Measurements from ENCODE around the gene CGNL1. TPM values are rescaled to one million over a fixed set of nuclear protein-coding genes. Genes with fewer than 3 reads are reported as not detected.

Gene CGNL1
- total RNA-seq, 4 donors from 2014 or later, result 40.7 to 74.4 (median 56.0) TPM

GRCh38 chr15:57586661-57587424, 210.5 kb downstream of the CGNL1 start:
- H3K4me1 ChIP-seq, result peaks cover 5 to 18% of the 10 kb centered on the region in 2 donors
- no peaks in the 10 kb centered on the region for H3K9me3 ChIP-seq
- no peak overlapping the region for H3K27ac ChIP-seq
- no peak for DNase-seq
- no peaks in the 10 kb centered on the region for H3K36me3 ChIP-seq
- intact Hi-C loops (cut with DNase I), result no loop called here
- no peak overlapping the region for H3K4me3 ChIP-seq (replicated peaks in 1 of 3)
- TF ChIP-seq CTCF (IDR thresholded peaks at IDR 0.05), result no peak
- TF ChIP-seq POLR2A (IDR thresholded peaks at IDR 0.05), result no peak
- no peaks in the 10 kb centered on the region for H3K27me3 ChIP-seq
- 65 to 67% methylated on average over 6 of the region's 6 CpGs for WGBS, 2 donors

GRCh38 chr15:57589281-57589680, 213.0 kb downstream of the CGNL1 start:
- Histone ChIP-seq H3K36me3 (no peaks in the 10 kb centered on the region), H3K9me3 (no peaks in the 10 kb centered on the region), H3K4me1 (peaks cover 5 to 18% of the 10 kb centered on the region in 2 donors), H3K4me3 (replicated peaks in 1 of 3) (no peak overlapping the region), H3K27me3 (no peaks in the 10 kb centered on the region), H3K27ac (no peak overlapping the region)
- WGBS, 2 donors, result 70 to 91% methylated on average over 1 of the region's 1 CpG
- no peak for DNase-seq
- intact Hi-C loops (cut with DNase I), result no loop called here
- no peak for TF ChIP-seq CTCF (IDR thresholded peaks at IDR 0.05)
- TF ChIP-seq POLR2A (IDR thresholded peaks at IDR 0.05), result no peak

- no peaks in the 10 kb centered on the region for H3K27me3 ChIP-seq
- no peak overlapping the region for H3K4me3 ChIP-seq (replicated peaks in 1 of 3)
- H3K27ac ChIP-seq, result no peak overlapping the region
- intact Hi-C loops (cut with DNase I), result no loop called here
- H3K9me3 ChIP-seq, result no peaks in the 10 kb centered on the region
- no peak for DNase-seq
- no peaks in the 10 kb centered on the region for H3K36me3 ChIP-seq
- TF ChIP-seq POLR2A (IDR thresholded peaks at IDR 0.05) (no peak), CTCF (IDR thresholded peaks at IDR 0.05) (no peak)
- 50 to 79% methylated on average over 2 of the region's 2 CpGs for WGBS, 2 donors
- H3K4me1 ChIP-seq, result peaks cover 5 to 18% of the 10 kb centered on the region in 2 donors
These were observed 213.4 kb downstream of the CGNL1 start for GRCh38 chr15:57589754-57590153.

GRCh38 chr15:57591237-57591821, 215.0 kb downstream of the CGNL1 start:
- DNase-seq, result peak in 1 of 2 donors; percentile 73
- peaks cover 5 to 18% of the 10 kb centered on the region in 2 donors for H3K4me1 ChIP-seq
- intact Hi-C loops (cut with DNase I), result no loop called here

More at GRCh38 chr15:57591237-57591821, 215.0 kb downstream of the CGNL1 start:
- H3K9me3 ChIP-seq, result no peaks in the 10 kb centered on the region
- no peak overlapping the region for H3K27ac ChIP-seq
- H3K36me3 ChIP-seq, result no peaks in the 10 kb centered on the region
- peak overlapping the region in 1 of 3 donors; percentile 48 for H3K4me3 ChIP-seq (replicated peaks in 1 of 3)
- H3K27me3 ChIP-seq, result no peaks in the 10 kb centered on the region
- no peak for TF ChIP-seq CTCF (IDR thresholded peaks at IDR 0.05)
- TF ChIP-seq POLR2A (IDR thresholded peaks at IDR 0.05), result no peak
- 46 to 48% methylated on average over 8 to 11 of the region's 18 CpGs for WGBS, 2 donors
